ENCODE measurements around the gene LOX.

DNA sequence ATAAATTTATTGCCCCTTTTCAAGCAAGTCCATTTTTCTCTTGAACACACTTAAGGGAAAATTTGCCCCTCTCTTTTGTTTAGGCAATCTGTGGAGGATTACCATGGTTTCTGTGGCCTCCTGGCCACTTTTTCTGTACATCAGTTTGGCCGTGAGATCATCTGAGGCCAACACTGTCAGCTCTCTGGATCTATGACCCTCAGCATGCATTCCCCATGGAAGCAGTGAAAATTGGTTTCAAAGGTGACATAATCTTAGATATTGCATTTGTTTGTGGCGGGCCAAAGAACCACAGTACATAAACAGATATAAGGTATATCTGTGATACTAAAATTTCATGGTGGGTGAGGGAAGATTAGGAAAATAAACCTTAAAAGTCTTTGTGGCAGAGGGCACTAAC is 46.7 kb upstream of the LOX start:
- TF ChIP-seq TAF1 (IDR thresholded peaks at IDR 0.05; ENCODE audit: borderline replicate concordance, insufficient read depth, low read length) (no peak), POLR2AphosphoS5 (IDR thresholded peaks at IDR 0.05; ENCODE audit: low read depth, low read length) (no peak)
- TF ChIP-seq, protein P1, sequence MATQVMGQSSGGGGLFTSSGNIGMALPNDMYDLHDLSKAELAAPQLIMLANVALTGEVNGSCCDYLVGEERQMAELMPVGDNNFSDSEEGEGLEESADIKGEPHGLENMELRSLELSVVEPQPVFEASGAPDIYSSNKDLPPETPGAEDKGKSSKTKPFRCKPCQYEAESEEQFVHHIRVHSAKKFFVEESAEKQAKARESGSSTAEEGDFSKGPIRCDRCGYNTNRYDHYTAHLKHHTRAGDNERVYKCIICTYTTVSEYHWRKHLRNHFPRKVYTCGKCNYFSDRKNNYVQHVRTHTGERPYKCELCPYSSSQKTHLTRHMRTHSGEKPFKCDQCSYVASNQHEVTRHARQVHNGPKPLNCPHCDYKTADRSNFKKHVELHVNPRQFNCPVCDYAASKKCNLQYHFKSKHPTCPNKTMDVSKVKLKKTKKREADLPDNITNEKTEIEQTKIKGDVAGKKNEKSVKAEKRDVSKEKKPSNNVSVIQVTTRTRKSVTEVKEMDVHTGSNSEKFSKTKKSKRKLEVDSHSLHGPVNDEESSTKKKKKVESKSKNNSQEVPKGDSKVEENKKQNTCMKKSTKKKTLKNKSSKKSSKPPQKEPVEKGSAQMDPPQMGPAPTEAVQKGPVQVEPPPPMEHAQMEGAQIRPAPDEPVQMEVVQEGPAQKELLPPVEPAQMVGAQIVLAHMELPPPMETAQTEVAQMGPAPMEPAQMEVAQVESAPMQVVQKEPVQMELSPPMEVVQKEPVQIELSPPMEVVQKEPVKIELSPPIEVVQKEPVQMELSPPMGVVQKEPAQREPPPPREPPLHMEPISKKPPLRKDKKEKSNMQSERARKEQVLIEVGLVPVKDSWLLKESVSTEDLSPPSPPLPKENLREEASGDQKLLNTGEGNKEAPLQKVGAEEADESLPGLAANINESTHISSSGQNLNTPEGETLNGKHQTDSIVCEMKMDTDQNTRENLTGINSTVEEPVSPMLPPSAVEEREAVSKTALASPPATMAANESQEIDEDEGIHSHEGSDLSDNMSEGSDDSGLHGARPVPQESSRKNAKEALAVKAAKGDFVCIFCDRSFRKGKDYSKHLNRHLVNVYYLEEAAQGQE (IDR thresholded peaks at IDR 0.05; ENCODE audit: insufficient read depth in 1 of 2, low read depth in 2 of 2, low read length in 2 of 2): no peak

Data from PFSK-1 (cell line).